PC-3 (cell line): ENCODE measurements around the gene SNAP47. TPM values are rescaled to one million over a fixed set of nuclear protein-coding genes. Genes with fewer than 3 reads are reported as not detected.

Experiments used
- ATAC-seq: fragments of 200-7000 bp; cut with Tn5 transposase; 2 replicates; pipeline ENCODE4 v1.9.1; 2020; ENCODE audit warnings: mild to moderate bottlenecking, moderate library complexity
- BruUV-seq: library from RNA; stranded (reverse); fragments of 400-500 nt; replicated peaks from 2 replicates; lab custom pipeline; 2021; lab: Mats Ljungman, UMichigan
- CTCF ChIA-PET: fragments of 300-600 bp; sonication (Branson Sonifier 250); formaldehyde crosslinking; loops from one replicate; lab custom pipeline; 2022; ENCODE audit warnings: antibody characterized with exemption; lab: Charles Lee
- POLR2A ChIA-PET: fragments of 300-600 bp; sonication (Branson Sonifier 250); formaldehyde crosslinking; loops from one replicate; lab custom pipeline; 2022; ENCODE audit warnings: antibody characterized with exemption; ENCODE audit not compliant: unreplicated experiment; lab: Charles Lee
- DNase-seq: peaks from one replicate; pipeline ENCODE4 v3.0.0-alpha.2; 2015
- H2AFZ ChIP-seq: fragments of 300-600 bp; sonication (generic); 2 replicates; pipeline ENCODE4 v1.6.0; 2016; ENCODE audit warnings: antibody characterized with exemption, low read length
- H3F3A ChIP-seq: fragments of 300-600 bp; sonication (generic); one replicate; pipeline ENCODE4 v1.6.0; 2017; ENCODE audit warnings: antibody characterized with exemption, low read length, control low read depth, mild to moderate bottlenecking; ENCODE audit not compliant: unreplicated experiment
- H3K27ac ChIP-seq: fragments of 300-600 bp; sonication (generic); 2 replicates; pipeline ENCODE4 v1.5.1; 2016; ENCODE audit warnings: mild to moderate bottlenecking, low read length
- H3K27me3 ChIP-seq: fragments of 300-600 bp; sonication (generic); 2 replicates; pipeline ENCODE4 v1.6.1; 2016; ENCODE audit warnings: low read length, mixed read lengths
- H3K36me3 ChIP-seq: fragments of 300-600 bp; sonication (generic); 2 replicates; pipeline ENCODE4 v1.6.1; 2016; ENCODE audit warnings: low read depth, mixed run types, low read length, mixed read lengths
- H3K4me1 ChIP-seq: fragments of 300-600 bp; sonication (generic); 2 replicates; pipeline ENCODE4 v1.5.1; 2016; ENCODE audit warnings: low read length; ENCODE audit not compliant: insufficient read depth
- H3K4me2 ChIP-seq: fragments of 300-600 bp; sonication (generic); 2 replicates; pipeline ENCODE4 v1.6.0; 2016; ENCODE audit warnings: low read length
- H3K4me3 ChIP-seq: fragments of 300-600 bp; sonication (generic); 2 replicates; pipeline ENCODE4 v1.5.1; 2016; ENCODE audit warnings: mild to moderate bottlenecking, low read length, mixed read lengths
- H3K79me2 ChIP-seq: fragments of 300-600 bp; sonication (generic); 2 replicates; pipeline ENCODE4 v1.6.1; 2017; ENCODE audit warnings: low read length, mixed read lengths
- H3K9ac ChIP-seq: fragments of 300-600 bp; sonication (generic); 2 replicates; pipeline ENCODE4 v1.6.0; 2016; ENCODE audit warnings: mild to moderate bottlenecking, low read length
- H3K9me2 ChIP-seq: fragments of 300-600 bp; sonication (generic); replicated peaks from 2 replicates; pipeline ENCODE4 v1.6.1; 2016; ENCODE audit warnings: mixed run types, low read length, mixed read lengths
- H3K9me3 ChIP-seq: fragments of 300-600 bp; sonication (generic); 2 replicates; pipeline ENCODE4 v1.6.1; 2016; ENCODE audit warnings: low read length, mixed read lengths
- H4K20me1 ChIP-seq: fragments of 300-600 bp; sonication (generic); 2 replicates; pipeline ENCODE4 v1.6.1; 2016; ENCODE audit warnings: low read length, mixed read lengths
- CTCF ChIP-seq: fragments of 300-600 bp; sonication (generic); conservative IDR thresholded peaks from 2 replicates; pipeline ENCODE4 v1.5.1; 2017; ENCODE audit warnings: antibody characterized with exemption, low read depth, mild to moderate bottlenecking, low read length
- EZH2 ChIP-seq: fragments of 300-600 bp; sonication (generic); IDR thresholded peaks from one replicate; pipeline ENCODE4 v1.6.1; 2017; ENCODE audit warnings: antibody characterized with exemption, mild to moderate bottlenecking, low read length; ENCODE audit not compliant: unreplicated experiment
- EZH2phosphoT487 ChIP-seq: fragments of 300-600 bp; sonication (generic); IDR thresholded peaks from 2 replicates; pipeline ENCODE4 v1.6.1; 2018; ENCODE audit warnings: mild to moderate bottlenecking, antibody characterized with exemption, low read length, borderline replicate concordance
- intact Hi-C: fragments of 100-400 bp; cut with micrococcal nuclease; formaldehyde crosslinking; loops from 2 replicates; pipeline ENCODE4 v1.9.0; 2023
- total RNA-seq: library from RNA; depleted of rRNA; stranded (reverse); fragments of >200 nt; gene quantifications from 2 replicates; pipeline ENCODE4 v1.2.3, GENCODE V29; 2014

SNAP47 gene
- total RNA-seq, 1 experiment from 2014 or later: 123 TPM

DNA sequence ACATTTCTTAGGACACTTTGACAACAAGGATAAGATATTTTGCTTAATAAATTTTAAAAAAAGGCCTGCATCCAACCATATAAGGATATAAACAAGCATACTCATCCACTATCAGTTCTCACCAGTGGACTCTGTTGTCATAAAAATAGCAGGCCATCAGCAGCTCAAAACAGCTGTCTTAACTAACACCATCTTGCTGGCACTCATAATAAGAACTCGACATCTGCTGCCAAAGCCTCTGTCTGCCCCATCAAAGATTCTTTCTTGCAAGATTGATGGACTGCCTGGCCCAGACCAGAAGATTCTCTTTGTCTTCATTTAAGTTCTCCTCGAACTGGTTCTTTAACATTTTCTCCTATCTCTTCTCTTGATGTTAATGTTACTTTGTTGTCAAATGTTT is 10.2 kb upstream of the SNAP47 start:
- no TSS peak for BruUV-seq
- intact Hi-C loops: loop anchor here (5.0 to 10.0 kb wide), 2 partner anchors 163 to 180 kb away; partner anchors contain the start of gene ZNF678
- no peaks in the 10 kb centered on the region for H3F3A ChIP-seq
- H3K4me2 ChIP-seq: no peak overlapping the region
- H3K36me3 ChIP-seq: no peaks in the 10 kb centered on the region
- ATAC-seq (no peak), DNase-seq (no peak)
- no peak overlapping the region for H3K27ac ChIP-seq
- peaks cover 19% of the 10 kb centered on the region for H3K4me1 ChIP-seq
- TF ChIP-seq EZH2phosphoT487 (no peak), EZH2 (no peak), CTCF (no peak)
- POLR2A ChIA-PET: no interaction called here
- no peaks in the 10 kb centered on the region for H3K9me2 ChIP-seq
- peaks cover 11% of the 10 kb centered on the region; the same call in 1 of the 2 replicates for H3K9me3 ChIP-seq
- CTCF ChIA-PET: no interaction called here
- no peak overlapping the region for H3K4me3 ChIP-seq
- H3K9ac ChIP-seq: no peak overlapping the region
- no peaks in the 10 kb centered on the region for H3K79me2 ChIP-seq
- no peaks in the 10 kb centered on the region for H3K27me3 ChIP-seq
- H4K20me1 ChIP-seq: no peaks in the 10 kb centered on the region
- no peak overlapping the region for H2AFZ ChIP-seq

GRCh38 chr1:227726318-227726717 is 8.9 kb upstream of the SNAP47 start:
- Histone ChIP-seq H3F3A (no peaks in the 10 kb centered on the region), H3K27me3 (no peaks in the 10 kb centered on the region), H4K20me1 (no peaks in the 10 kb centered on the region), H3K4me2 (no peak overlapping the region), H3K4me3 (no peak overlapping the region), H3K36me3 (peaks cover 2% of the 10 kb centered on the region; the same call in 1 of the 2 replicates), H3K9me2 (no peaks in the 10 kb centered on the region), H2AFZ (no peak overlapping the region), H3K79me2 (no peaks in the 10 kb centered on the region), H3K9ac (no peak overlapping the region), H3K4me1 (peaks cover 19% of the 10 kb centered on the region), H3K27ac (no peak overlapping the region), H3K9me3 (peaks cover 9% of the 10 kb centered on the region; the same call in 1 of the 2 replicates)
- DNase-seq (no peak), ATAC-seq (no peak)
- intact Hi-C loops: loop anchor here (5.0 to 10.0 kb wide), 2 partner anchors 164 to 182 kb away; partner anchors contain the start of gene ZNF678
- TF ChIP-seq EZH2: no peak
- TF ChIP-seq CTCF: no peak
- no peak for TF ChIP-seq EZH2phosphoT487
- ChIA-PET POLR2A (no interaction called here), CTCF (no interaction called here)
- BruUV-seq: no TSS peak

- Histone ChIP-seq H3K4me3 (no peak overlapping the region), H2AFZ (no peak overlapping the region), H3K9me3 (peaks cover 1% of the 10 kb centered on the region; the same call in 1 of the 2 replicates), H3K36me3 (peaks cover 9% of the 10 kb centered on the region; the same call in 1 of the 2 replicates), H3K9ac (no peak overlapping the region), H3K9me2 (no peaks in the 10 kb centered on the region), H3K4me1 (peaks cover 19% of the 10 kb centered on the region), H4K20me1 (no peaks in the 10 kb centered on the region), H3K79me2 (peaks cover under 1% of the 10 kb centered on the region; the same call in 1 of the 2 replicates), H3K27me3 (no peaks in the 10 kb centered on the region), H3F3A (no peaks in the 10 kb centered on the region), H3K27ac (no peak overlapping the region), H3K4me2 (no peak overlapping the region)
- ATAC-seq (no peak), DNase-seq (no peak)
- intact Hi-C loops: loop anchor here (5.0 to 10.0 kb wide), 2 partner anchors 165 to 182 kb away; partner anchors contain the start of gene ZNF678
- no TSS peak for BruUV-seq
- POLR2A ChIA-PET: no interaction called here
- CTCF ChIA-PET: no interaction called here
- no peak for TF ChIP-seq EZH2phosphoT487
- no peak for TF ChIP-seq EZH2
- TF ChIP-seq CTCF: no peak
Measured at GRCh38 chr1:227726924-227727599, 8.2 kb upstream of the SNAP47 start.
